GM12891 (cell line): ENCODE measurements around the gene PTPRU.

Experiments used
- PAX5 ChIP-seq: IDR thresholded peaks from 2 replicates; pipeline ENCODE4 v1.6.1; 2011; ENCODE audit warnings: low read length, moderate library complexity, mild to moderate bottlenecking; ENCODE audit not compliant: insufficient read depth, severe bottlenecking
- POLR2A ChIP-seq: IDR thresholded peaks from 2 replicates; pipeline ENCODE4 v1.6.1; 2011; ENCODE audit warnings: low read depth, low read length, control low read depth
- POLR2AphosphoS5 ChIP-seq: IDR thresholded peaks from 2 replicates; pipeline ENCODE4 v1.6.1; 2011; ENCODE audit warnings: low read depth, low read length, control low read depth
- POU2F2 ChIP-seq: IDR thresholded peaks from 2 replicates; pipeline ENCODE4 v1.6.1; 2011; ENCODE audit warnings: low read depth, mild to moderate bottlenecking, control low read depth, low read length, moderate library complexity
- TAF1 ChIP-seq: IDR thresholded peaks from 2 replicates; pipeline ENCODE4 v1.6.1; 2011; ENCODE audit warnings: low read depth, low read length, control low read depth

GRCh38 chr1:29323636-29324035 lies 87.3 kb downstream of the PTPRU start:
- TF ChIP-seq POLR2A (no peak), POLR2AphosphoS5 (no peak), POU2F2 (no peak), TAF1 (no peak), PAX5 (no peak)
